Cardiac muscle cell (in vitro differentiated cells and primary cell): ENCODE measurements around the gene LRRK1. TPM values are rescaled to one million over a fixed set of nuclear protein-coding genes. Genes with fewer than 3 reads are reported as not detected.

ENCODE experiments used
- DNase-seq, 2 donors: peaks; one replicate each; pipeline versions ENCODE4 v3.0.0 to v3.0.0-alpha.2; 2010 to 2017; ENCODE audit warnings: low read depth in 1 of 2, low spot score in 1 of 2
- H3K27ac ChIP-seq: fragments of 200-600 bp; sonication (generic); 2 replicates; pipeline ENCODE4 v1.5.1; 2016
- H3K27me3 ChIP-seq: fragments of 200-600 bp; sonication (generic); 2 replicates; pipeline ENCODE4 v1.6.0; 2016; ENCODE audit warnings: control low read depth
- H3K36me3 ChIP-seq: fragments of 200-600 bp; sonication (generic); 2 replicates; pipeline ENCODE4 v1.5.1; 2016; ENCODE audit warnings: control low read depth
- H3K4me1 ChIP-seq: fragments of 200-600 bp; sonication (generic); 2 replicates; pipeline ENCODE4 v1.8.1; 2017; ENCODE audit warnings: low read depth, mild to moderate bottlenecking, mixed run types
- H3K4me3 ChIP-seq: fragments of 200-600 bp; sonication (generic); 2 replicates; pipeline ENCODE4 v1.5.1; 2016; ENCODE audit warnings: mild to moderate bottlenecking
- H3K9me3 ChIP-seq: fragments of 200-600 bp; sonication (generic); 2 replicates; pipeline ENCODE4 v1.5.1; 2017; ENCODE audit warnings: low read depth, mild to moderate bottlenecking, control low read depth
- polyA plus RNA-seq: library from polyadenylated mRNA; unstranded; fragments of >200 nt; fragmentation: Nextera tagmentation; extraction: Ambion mirVana; gene quantifications from 2 replicates; pipeline ENCODE4 v1.2.1, GENCODE V29; 2016
- total RNA-seq: library from RNA; depleted of rRNA; stranded (reverse); fragments of >200 nt; gene quantifications from 2 replicates; pipeline ENCODE4 v1.2.3, GENCODE V29; 2016
- TF ChIP-seq, protein P1 (sequence below): IDR thresholded peaks from 2 replicates; pipeline ENCODE4 v1.5.1; 2012; ENCODE audit warnings: low read depth, mild to moderate bottlenecking, low read length

The LRRK1 gene
- total and polyA plus RNA-seq, 2 experiments from 2014 or later = 0.12 to 1.0 TPM

DNA sequence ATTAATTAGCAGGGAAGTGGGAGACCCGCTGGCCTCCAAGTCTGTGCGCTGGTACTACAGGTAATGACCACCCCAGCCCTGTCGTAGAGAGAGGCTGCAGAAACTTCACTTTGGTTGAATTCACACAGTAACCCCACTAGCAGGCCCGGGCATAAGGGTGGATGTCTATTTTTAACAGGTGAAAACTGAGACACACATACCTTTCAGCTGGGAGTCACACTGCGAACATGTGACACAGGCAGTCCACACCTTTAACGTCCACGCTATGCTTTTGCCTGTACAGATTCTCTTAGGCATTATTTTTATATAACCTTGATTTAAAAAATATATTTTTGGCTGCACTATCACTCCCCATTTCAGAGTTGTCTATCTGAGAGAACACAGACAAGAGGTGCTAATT is 3.9 kb downstream of the LRRK1 start:
- Histone ChIP-seq H3K36me3 (no peaks in the 10 kb centered on the region), H3K27me3 (peaks cover 69% of the 10 kb centered on the region), H3K4me3 (no peak overlapping the region), H3K9me3 (no peaks in the 10 kb centered on the region), H3K27ac (no peak overlapping the region), H3K4me1 (peaks cover 3% of the 10 kb centered on the region)
- TF ChIP-seq, protein P1, sequence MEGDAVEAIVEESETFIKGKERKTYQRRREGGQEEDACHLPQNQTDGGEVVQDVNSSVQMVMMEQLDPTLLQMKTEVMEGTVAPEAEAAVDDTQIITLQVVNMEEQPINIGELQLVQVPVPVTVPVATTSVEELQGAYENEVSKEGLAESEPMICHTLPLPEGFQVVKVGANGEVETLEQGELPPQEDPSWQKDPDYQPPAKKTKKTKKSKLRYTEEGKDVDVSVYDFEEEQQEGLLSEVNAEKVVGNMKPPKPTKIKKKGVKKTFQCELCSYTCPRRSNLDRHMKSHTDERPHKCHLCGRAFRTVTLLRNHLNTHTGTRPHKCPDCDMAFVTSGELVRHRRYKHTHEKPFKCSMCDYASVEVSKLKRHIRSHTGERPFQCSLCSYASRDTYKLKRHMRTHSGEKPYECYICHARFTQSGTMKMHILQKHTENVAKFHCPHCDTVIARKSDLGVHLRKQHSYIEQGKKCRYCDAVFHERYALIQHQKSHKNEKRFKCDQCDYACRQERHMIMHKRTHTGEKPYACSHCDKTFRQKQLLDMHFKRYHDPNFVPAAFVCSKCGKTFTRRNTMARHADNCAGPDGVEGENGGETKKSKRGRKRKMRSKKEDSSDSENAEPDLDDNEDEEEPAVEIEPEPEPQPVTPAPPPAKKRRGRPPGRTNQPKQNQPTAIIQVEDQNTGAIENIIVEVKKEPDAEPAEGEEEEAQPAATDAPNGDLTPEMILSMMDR = no peak
- no peak for DNase-seq

DNA sequence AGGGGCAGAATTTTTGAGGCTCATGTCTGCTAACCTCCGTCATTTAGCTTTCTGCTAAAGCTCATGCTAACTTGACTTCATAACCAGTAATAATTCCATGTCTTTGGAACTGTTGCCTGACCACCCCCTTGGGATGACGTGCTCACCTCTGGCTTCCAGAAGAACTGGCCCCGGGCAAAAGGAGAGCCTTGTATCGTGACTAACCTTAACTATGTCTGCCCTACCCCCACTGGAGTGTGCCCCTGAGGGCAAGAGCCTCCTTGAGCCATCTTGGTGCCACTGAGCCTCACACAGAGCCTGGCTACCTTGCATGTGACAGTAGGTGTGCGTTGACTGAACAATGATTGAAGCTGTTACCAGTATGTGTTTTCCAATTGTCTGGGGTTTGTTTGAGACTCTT is 4.7 kb downstream of the LRRK1 start:
- no peak for DNase-seq
- Histone ChIP-seq H3K27me3 (peaks cover 61% of the 10 kb centered on the region), H3K4me1 (peaks cover 3% of the 10 kb centered on the region), H3K9me3 (no peaks in the 10 kb centered on the region), H3K36me3 (no peaks in the 10 kb centered on the region), H3K27ac (no peak overlapping the region), H3K4me3 (no peak overlapping the region)
- TF ChIP-seq, protein P1 = no peak

DNA sequence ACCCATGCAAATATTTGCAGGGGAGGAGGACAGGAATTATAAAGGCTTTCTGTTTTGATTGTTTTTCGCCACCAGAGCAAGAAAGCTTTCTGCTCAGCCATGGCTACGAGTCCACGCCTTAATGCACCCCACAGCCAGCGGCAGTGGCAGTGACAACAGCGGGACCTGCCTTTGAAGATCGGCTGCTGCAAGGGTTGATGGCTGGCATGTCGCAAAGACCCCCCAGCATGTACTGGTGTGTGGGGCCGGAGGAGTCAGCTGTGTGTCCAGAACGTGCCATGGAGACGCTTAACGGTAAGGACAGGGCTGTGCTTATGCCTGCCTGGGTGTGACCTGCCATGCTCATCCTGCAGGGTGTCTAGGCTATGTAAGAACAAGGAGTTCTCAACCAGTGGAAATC is 5.3 kb downstream of the LRRK1 start:
- Histone ChIP-seq H3K36me3 (no peaks in the 10 kb centered on the region), H3K4me3 (no peak overlapping the region), H3K27ac (no peak overlapping the region), H3K27me3 (peaks cover 55% of the 10 kb centered on the region), H3K4me1 (peaks cover 7% of the 10 kb centered on the region), H3K9me3 (no peaks in the 10 kb centered on the region)
- TF ChIP-seq, protein P1 = no peak
- no peak for DNase-seq

DNA sequence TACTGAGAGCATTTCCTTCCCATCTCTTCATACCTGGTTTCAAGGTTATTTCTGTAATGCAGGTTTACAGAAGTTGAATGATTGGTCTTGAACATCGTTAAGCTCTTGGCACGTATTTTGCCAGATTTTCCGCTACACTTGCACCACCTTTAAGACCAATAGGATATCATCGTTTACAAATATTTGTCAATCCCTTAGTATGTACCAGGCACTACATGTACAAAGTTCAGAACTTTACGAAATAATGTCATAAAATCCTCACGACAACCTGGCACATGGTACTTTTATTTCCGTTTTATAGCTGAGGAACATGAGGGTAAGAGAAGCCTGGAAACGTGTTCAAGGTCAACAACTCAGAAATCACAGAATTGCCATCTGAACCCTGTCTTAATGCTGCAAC is 6.3 kb downstream of the LRRK1 start:
- Histone ChIP-seq H3K27me3 (peaks cover 45% of the 10 kb centered on the region), H3K36me3 (no peaks in the 10 kb centered on the region), H3K27ac (no peak overlapping the region), H3K4me3 (no peak overlapping the region), H3K9me3 (no peaks in the 10 kb centered on the region), H3K4me1 (peaks cover 11% of the 10 kb centered on the region)
- TF ChIP-seq, protein P1 = no peak
- DNase-seq = no peak

DNA sequence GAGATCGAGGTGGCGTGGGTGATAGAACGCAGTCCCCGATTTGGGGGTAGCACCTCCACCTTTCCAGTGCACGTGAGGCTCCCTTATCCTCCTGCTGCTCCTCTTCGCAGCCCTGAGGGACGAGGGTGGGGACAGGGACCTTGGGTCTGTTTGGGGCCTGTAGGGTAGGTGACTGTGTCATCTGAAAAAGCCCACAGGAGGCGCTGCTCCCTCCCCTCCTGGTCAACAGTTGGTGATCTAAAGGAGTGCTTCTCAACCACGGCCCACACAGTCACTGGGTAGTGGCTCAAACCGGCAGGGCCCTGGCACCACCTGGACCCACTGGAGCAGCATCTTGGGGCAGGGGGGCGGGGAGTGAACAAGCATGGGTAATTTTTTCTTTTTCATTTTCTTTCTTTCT is 7.1 kb downstream of the LRRK1 start:
- no peaks in the 10 kb centered on the region for H3K9me3 ChIP-seq
- H3K27ac ChIP-seq = no peak overlapping the region
- no peaks in the 10 kb centered on the region for H3K36me3 ChIP-seq
- no peak overlapping the region for H3K4me3 ChIP-seq
- H3K27me3 ChIP-seq = peaks cover 37% of the 10 kb centered on the region
- DNase-seq = no peak
- TF ChIP-seq, protein P1 = peak; percentile 6
- H3K4me1 ChIP-seq = peaks cover 11% of the 10 kb centered on the region
